ENCODE measurements around the gene MARCHF9. TPM values are rescaled to one million over a fixed set of nuclear protein-coding genes. Genes with fewer than 3 reads are reported as not detected.
A peak's percentile ranks its signal among the peaks of the same experiment; 100 is the strongest.

The MARCHF9 gene
- polyA plus RNA-seq, 1 of the 3 experiments (the other 2 are of a cell fraction) = 24.2 TPM

DNA sequence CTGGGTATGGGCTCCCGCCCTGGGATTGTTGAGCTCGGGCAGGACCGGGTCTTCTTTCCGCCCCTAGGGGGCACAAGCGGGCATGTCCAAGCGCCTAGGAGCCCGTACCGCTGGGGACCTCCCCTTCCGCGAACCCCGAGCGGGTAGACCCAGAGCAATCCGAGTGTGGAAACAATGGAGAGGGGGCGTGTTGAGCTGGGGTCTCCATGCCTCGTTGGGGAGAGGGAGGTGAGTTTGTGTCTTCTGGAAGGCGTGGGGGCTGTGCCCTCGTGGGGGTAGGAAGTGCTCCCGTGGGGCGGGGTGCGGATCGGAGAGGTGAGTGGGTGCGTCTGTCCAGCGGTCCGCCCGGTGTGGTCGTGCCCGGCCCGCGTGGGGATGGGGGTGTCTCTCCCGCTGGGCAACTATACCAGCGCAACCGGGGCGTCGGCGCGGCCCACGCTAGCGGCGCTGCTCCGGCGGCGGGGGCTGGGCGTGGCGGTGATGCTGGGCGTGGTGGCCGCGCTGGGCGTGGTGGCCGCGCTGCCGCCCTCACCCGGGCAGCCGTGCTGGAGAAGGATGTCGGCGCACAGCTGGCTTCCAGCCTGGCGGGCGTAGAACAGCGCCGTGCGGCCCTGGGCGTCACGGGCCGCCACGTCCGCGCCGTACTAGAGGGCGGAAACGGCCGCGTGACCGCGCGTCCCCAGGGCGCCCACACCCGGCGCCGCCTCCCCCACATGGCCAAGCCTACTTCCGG lies 28.6 kb upstream of the MARCHF9 start:
- Histone ChIP-seq H4K20me1 (ENCODE audit: insufficient read depth) (no peaks in the 10 kb centered on the region), H3K4me1 (ENCODE audit: control insufficient read depth in 1 of 2, insufficient read depth in 2 of 2, low read depth in 1 of 2, low read length in 1 of 2) (peaks cover 0 to 8% of the 10 kb centered on the region in 2 experiments; a peak in 1 of 4 replicates), H3K9me3 (no peaks in the 10 kb centered on the region), H2AFZ (ENCODE audit: low read depth) (peak overlapping the region; percentile 89), H3K4me2 (peak overlapping the region; percentile 85), H3K27ac (ENCODE audit: low read depth in 2 of 2, low read length in 1 of 2) (peak overlapping the region; percentile 49 to 82; a peak in 3 of 4 replicates), H3F3A (replicated peaks; ENCODE audit: insufficient read depth) (peaks cover 18% of the 10 kb centered on the region), H3K9me2 (no peaks in the 10 kb centered on the region), H3K27me3 (ENCODE audit: insufficient read depth) (no peaks in the 10 kb centered on the region), H3K36me3 (replicated peaks in 1 of 2; ENCODE audit: control insufficient read depth in 1 of 2, insufficient read depth in 2 of 2, low read length in 1 of 2) (peaks cover 3 to 18% of the 10 kb centered on the region in 2 experiments), H3K79me2 (ENCODE audit: insufficient read depth) (no peaks in the 10 kb centered on the region), H3K9ac (peak overlapping the region; percentile 82), H3K4me3 (ENCODE audit: low read depth in 2 of 2, low read length in 1 of 2) (peak overlapping the region; percentile 76 to 79)
- ChIA-PET POLR2A (interaction anchor here (0.5 to 3.6 kb wide), 5 partner anchors 10 to 115 kb away, joined by 3 to 21 read pairs (median 7); partner anchors contain the start of genes ARHGEF25, CDK4 and TSPAN31), CTCF (interaction anchor here (0.6 to 9.4 kb wide), 35 partner anchors 10 to 487 kb away, joined by 3 to 133 read pairs (median 4); partner anchors contain the start of genes AGAP2, B4GALNT1, CDK4 and EEF1AKMT3)
- 8% methylated on average over 5 of the region's 79 CpGs for WGBS (ENCODE audit: low lambda C conversion rate)
- DNase-seq = peak; percentile 96
- TF ChIP-seq MXI1 (IDR thresholded peaks at IDR 0.05; ENCODE audit: low read depth, low read length) (peak; percentile 71), TCF12 (IDR thresholded peaks at IDR 0.05) (no peak), GABPA (IDR thresholded peaks at IDR 0.05; ENCODE audit: low read depth) (0 out of 2 replicates have a peak, but pooled peaks have one; percentile 30), TEAD4 (IDR thresholded peaks at IDR 0.05; ENCODE audit: borderline replicate concordance, insufficient read depth) (no peak), NRF1 (IDR thresholded peaks at IDR 0.05; ENCODE audit: low read depth, low read length) (no peak), RAD21 (IDR thresholded peaks at IDR 0.05; ENCODE audit: low read length) (peak; percentile 56), POLR2AphosphoS5 (IDR thresholded peaks at IDR 0.05; ENCODE audit: low read depth, low read length) (peak; percentile 44), NFIC (IDR thresholded peaks at IDR 0.05; ENCODE audit: borderline replicate concordance) (no peak), ELF1 (IDR thresholded peaks at IDR 0.05) (peak; percentile 30; the same call in 1 of the 2 replicates), TAF1 (IDR thresholded peaks at IDR 0.05; ENCODE audit: borderline replicate concordance, low read depth, low read length) (peak; percentile 50; the same call in 1 of the 2 replicates), YY1 (IDR thresholded peaks at IDR 0.05; ENCODE audit: low read depth) (no peak), RFX5 (IDR thresholded peaks at IDR 0.05; ENCODE audit: low read length) (0 out of 2 replicates have a peak, but pooled peaks have one; percentile 13), MEF2A (IDR thresholded peaks at IDR 0.05; ENCODE audit: borderline replicate concordance, low read depth) (no peak), EP300 (IDR thresholded peaks at IDR 0.05; ENCODE audit: borderline replicate concordance in 1 of 2, low read depth in 1 of 2, low read length in 1 of 2) (no peak), SMC3 (IDR thresholded peaks at IDR 0.05; ENCODE audit: low read depth, low read length) (peak; percentile 28; the same call in 1 of the 2 replicates), CTCF (IDR thresholded peaks at IDR 0.05) (peak; percentile 86), FOXM1 (IDR thresholded peaks at IDR 0.05; ENCODE audit: low read depth) (no peak), SIN3A (IDR thresholded peaks at IDR 0.05; ENCODE audit: borderline replicate concordance, low read depth, low read length) (peak; percentile 28; the same call in 1 of the 2 replicates)
- TF ChIP-seq, protein P1, sequence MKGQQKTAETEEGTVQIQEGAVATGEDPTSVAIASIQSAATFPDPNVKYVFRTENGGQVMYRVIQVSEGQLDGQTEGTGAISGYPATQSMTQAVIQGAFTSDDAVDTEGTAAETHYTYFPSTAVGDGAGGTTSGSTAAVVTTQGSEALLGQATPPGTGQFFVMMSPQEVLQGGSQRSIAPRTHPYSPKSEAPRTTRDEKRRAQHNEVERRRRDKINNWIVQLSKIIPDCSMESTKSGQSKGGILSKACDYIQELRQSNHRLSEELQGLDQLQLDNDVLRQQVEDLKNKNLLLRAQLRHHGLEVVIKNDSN (IDR thresholded peaks at IDR 0.05; ENCODE audit: borderline replicate concordance, low read depth) = peak; percentile 44; the same call in 1 of the 2 replicates
- TF ChIP-seq, protein P2, sequence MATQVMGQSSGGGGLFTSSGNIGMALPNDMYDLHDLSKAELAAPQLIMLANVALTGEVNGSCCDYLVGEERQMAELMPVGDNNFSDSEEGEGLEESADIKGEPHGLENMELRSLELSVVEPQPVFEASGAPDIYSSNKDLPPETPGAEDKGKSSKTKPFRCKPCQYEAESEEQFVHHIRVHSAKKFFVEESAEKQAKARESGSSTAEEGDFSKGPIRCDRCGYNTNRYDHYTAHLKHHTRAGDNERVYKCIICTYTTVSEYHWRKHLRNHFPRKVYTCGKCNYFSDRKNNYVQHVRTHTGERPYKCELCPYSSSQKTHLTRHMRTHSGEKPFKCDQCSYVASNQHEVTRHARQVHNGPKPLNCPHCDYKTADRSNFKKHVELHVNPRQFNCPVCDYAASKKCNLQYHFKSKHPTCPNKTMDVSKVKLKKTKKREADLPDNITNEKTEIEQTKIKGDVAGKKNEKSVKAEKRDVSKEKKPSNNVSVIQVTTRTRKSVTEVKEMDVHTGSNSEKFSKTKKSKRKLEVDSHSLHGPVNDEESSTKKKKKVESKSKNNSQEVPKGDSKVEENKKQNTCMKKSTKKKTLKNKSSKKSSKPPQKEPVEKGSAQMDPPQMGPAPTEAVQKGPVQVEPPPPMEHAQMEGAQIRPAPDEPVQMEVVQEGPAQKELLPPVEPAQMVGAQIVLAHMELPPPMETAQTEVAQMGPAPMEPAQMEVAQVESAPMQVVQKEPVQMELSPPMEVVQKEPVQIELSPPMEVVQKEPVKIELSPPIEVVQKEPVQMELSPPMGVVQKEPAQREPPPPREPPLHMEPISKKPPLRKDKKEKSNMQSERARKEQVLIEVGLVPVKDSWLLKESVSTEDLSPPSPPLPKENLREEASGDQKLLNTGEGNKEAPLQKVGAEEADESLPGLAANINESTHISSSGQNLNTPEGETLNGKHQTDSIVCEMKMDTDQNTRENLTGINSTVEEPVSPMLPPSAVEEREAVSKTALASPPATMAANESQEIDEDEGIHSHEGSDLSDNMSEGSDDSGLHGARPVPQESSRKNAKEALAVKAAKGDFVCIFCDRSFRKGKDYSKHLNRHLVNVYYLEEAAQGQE (IDR thresholded peaks at IDR 0.05; ENCODE audit: low read depth, low read length) = 0 out of 2 replicates have a peak, but pooled peaks have one; percentile 17
- TF ChIP-seq, protein P3, sequence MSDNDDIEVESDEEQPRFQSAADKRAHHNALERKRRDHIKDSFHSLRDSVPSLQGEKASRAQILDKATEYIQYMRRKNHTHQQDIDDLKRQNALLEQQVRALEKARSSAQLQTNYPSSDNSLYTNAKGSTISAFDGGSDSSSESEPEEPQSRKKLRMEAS (IDR thresholded peaks at IDR 0.05; ENCODE audit: low read depth) = peak; percentile 42
- TF ChIP-seq, protein P4, sequence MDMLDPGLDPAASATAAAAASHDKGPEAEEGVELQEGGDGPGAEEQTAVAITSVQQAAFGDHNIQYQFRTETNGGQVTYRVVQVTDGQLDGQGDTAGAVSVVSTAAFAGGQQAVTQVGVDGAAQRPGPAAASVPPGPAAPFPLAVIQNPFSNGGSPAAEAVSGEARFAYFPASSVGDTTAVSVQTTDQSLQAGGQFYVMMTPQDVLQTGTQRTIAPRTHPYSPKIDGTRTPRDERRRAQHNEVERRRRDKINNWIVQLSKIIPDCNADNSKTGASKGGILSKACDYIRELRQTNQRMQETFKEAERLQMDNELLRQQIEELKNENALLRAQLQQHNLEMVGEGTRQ (IDR thresholded peaks at IDR 0.05; ENCODE audit: borderline replicate concordance, low read depth, low read length) = no peak

Measured in SK-N-SH (cell line).